GM19351 (cell line): ENCODE data around the gene OR6K2.

Experiments
- ATAC-seq: cut with Tn5 transposase; IDR thresholded peaks from one replicate; pipeline ENCODE4 v1.9.1; 2021; ENCODE audit warnings: mild to moderate bottlenecking, moderate library complexity; ENCODE audit not compliant: unreplicated experiment

Gene OR6K2

DNA sequence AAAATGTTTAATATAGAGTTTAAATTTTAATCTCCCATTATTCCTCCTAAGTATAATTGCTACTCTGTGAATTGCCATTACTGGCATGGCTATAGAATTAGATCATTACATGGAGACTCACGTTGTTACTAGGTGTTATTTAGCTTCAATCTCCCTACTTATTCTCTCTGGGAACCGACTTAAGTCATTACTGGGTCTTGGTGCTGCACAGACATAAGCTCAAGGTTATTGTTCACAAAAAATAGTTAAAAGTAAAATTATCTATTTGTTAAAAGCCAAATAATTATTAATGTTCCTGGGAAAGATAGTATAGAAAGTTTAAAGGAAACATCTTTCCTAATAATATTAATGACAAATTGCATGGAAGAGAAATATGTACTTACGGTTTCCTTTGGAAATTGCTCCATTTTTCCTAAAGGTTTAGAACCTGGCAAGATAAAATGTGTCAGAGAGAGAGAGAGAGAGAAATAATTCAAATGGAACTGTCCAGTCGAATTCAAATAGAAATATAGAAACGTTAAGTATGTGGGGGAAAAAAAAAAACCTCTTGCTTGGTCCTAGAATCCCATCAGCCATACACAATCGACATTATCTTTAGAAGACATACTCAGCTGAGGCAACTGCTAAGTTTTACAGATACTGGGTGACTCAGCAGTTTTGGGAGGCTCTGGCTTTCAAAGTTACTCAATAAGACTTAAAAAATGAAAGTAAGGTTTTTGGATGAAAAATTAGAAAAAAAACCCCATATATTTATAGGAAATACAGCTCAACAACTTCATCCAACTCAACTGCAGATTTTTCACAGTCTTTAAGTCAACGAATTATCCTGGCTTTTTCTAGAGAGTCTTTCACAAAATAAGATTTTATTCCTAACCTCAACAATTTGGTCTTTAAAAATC, 14.1 kb downstream of the OR6K2 start, which contains the start of gene SPTA1:
TSS of gene SPTA1 (minus strand) at position 605 of the 899 bp plus-strand sequence. CDS start at position 407, 198 bp downstream.
- ATAC-seq = no peak

DNA sequence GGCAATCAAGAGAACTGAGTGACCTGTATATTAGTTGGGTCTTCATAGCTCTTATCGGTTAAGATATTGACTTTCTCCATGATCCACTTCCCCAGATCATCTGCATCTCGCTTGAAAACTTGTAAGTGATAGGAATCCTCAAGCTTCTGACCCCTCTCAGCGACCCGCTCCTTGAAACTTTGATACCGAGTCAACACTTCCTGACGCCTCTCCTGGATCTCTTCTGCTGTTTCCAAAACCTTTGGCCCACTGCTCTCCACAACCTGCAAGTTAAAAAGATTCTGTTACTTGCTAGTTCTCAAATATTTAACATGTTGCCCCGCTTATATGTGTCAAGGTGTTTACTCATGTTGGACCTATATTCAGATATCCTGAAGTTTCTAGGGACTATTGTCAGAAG, 15.4 kb downstream of the OR6K2 start:
- ATAC-seq = no peak

DNA sequence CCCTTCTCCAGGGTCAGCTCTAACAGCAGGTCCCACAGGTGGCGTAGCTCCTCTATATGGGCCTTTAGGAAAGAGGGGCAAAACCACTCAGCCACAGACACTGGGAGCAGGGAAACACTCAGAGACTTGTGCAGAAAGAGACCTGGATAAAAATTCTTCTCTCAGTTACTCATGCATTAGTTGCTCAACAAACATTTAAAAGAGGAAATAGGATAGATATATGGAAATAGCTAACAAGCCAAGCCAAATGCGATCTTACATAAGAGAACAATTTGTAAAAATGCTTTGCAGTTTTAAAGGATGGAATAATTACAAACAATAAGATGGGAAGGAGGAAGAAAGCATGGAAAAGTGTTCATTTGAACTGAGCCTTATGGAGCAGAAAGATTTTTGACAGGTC, 18.8 kb downstream of the OR6K2 start:
- ATAC-seq = no peak

DNA sequence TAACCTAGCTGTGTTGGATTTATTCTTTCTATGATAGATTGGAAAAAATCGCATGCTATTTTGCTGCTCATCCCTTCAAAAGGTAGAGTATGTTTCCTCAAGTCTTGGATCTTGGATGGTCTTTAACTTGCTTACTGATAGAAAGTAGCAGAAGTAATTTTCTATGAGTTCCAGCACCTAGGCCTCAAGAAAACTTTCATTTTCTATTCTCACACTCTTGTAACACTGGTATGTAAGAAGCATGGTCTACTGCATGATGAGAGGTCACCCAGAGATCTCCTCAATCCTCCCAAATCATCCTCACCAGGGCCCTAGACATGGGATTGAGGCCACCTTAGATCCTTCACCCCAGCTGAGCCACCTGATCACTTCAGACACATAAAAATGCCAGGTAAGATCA, 21.2 kb downstream of the OR6K2 start:
- no peak for ATAC-seq

DNA sequence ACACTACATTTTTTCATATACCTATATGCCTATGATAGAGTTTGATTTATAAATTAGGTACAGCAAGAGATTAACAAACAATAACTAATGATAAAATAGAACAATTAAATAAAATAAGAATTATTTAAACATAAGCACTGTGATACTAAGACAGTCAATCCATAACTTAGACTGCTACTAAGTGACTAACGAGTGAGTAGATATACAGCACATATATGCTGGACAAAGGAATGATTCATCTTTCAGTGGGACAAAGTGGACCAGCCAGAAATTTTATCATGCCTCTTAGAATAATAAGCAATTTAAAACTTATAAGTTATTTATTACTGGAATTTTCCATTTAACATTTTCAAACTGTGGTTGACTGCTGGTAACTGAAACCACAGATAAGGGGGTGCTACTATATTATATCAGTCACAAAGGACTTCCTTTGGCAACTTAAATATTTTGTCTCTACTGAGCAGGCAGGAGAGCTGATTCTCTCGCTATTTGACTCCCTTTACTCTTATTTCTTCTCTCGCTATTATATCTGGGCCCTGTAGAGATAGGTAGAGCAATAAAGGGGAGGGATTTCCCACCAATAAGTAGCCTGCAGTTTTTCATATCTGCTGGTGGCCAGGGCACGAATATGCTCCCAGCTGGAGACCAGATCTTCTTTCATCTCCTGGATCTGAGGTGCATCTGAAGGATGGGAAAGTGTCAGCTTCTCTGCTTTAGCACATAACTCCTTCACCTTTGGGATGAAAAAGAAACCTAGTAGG, 24.7 kb downstream of the OR6K2 start:
- ATAC-seq = no peak

DNA sequence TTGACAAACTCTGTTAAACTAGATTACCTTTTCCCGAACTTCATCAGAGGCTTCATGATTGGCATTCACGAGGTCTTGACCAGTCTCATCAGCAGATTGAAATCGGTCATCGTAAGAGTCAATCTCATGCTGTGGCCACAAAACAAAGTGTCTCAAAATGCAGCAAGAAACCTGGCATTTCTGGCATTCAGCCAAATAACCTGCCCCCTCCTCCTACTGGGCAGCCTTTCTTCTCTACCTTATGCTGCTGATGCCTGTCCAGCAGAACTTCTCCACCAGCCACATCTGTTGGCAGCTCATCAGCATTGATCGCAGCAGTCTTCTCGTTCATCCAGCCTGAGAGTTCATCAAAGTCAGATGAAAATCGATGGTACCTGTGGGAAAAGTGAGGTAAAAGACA, 26.1 kb downstream of the OR6K2 start:
- ATAC-seq = no peak

DNA sequence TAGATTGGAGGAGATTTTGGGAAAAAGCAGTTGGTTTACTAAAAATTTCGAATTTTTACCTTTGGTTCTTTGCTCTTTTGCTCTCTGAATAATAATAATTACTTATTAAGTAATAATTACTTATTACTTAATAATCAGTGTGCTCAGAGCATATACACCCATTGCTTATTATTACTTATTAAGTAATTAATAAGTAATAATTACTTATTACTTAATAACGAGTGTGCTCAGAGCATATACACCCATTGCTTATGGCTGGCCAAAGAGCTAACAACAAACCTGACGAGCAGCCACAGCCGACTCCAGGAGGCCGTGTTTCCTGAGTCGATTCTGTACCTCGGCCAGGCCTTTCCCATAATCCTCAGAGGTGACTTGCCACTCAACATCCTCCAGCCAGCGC, 34.4 kb downstream of the OR6K2 start:
- ATAC-seq = no peak

DNA sequence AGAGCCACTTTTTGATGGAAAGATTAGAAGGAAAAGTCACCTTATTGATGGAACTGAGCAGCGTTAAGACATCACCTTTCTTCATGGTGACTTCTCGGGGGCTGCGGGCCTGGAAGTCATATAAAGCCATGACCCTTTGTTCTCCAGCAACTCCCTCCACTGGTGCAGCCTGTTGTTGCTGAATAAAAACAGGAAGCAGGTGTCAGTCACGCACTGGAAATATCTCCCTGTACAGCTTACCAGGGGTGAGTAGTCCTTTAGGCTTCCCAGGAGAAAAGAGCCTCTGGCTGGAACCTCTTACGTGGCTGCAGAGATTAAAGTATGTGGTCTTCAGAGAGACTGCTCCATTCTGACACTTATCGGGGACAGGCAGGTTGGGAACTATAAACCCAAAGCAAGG, 45.9 kb downstream of the OR6K2 start:
- no peak for ATAC-seq

DNA sequence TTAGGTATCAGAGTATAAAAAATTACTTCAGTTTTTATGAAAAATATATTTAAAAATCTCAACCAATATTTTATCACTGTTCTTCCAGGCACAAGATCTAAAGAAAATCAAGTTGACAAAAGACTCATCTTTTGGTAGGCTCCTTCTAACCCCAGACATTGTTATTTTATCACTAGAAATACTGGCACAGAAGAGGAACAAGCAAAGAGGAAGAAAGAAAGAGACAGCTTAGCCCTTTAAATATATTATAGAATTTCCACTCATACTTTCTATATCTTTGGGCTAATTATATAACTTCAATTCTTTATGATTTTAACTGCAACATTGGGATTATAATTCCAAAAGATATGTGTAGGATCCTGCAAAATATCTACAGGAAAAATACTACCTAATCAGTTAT, 46.4 kb downstream of the OR6K2 start:
- no peak for ATAC-seq

DNA sequence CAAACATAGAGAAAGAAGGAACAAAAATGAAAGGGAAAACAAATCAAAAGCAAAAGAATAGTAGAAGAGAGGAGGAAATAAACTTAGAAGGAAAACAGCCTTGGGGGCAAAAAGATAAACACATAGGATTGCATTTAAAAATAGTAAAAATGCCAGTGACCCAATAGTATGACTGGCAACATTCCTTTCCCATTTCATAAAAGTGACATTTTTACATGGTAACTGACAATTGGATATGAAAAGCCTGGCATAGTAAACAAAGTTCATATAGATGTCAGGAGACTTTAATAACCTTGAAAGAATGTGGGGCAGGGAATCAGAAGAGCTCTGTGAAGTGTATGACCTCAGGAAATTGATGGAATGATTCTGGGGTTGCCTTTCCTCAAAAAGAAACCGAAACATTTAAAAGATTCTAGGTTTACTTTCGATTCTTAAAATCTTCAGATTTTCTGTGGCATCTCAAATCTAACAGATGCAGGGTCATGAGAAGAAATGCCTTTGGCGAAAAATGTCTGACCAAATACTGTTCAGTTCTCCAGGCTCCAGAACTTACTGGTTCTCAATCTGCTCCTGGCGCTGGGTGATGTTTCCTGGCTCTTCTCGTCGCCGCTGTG, 47.6 kb downstream of the OR6K2 start:
- no peak for ATAC-seq
